Small intestine (tissue), 7 donors: ENCODE measurements around the gene CMC2. TPM values are rescaled to one million over a fixed set of nuclear protein-coding genes. Genes with fewer than 3 reads are reported as not detected.

Experiments used
- DNase-seq, 2 donors: peaks; one replicate each; pipeline versions ENCODE4 v3.0.0 to v3.0.0-alpha.2; 2013
- FAIRE-seq: peaks from 2 replicates; lab custom pipeline; 2012; peaks lifted over from hg19 to GRCh38; lab: Jason Lieb, UNC
- H3K27ac ChIP-seq, 3 donors: one replicate each; pipeline ENCODE4 v1.5.1; 2013; ENCODE audit warnings: low read length in 2 of 3, mild to moderate bottlenecking in 2 of 3, control low read depth in 1 of 3, inconsistent platforms in 1 of 3, low read depth in 1 of 3, moderate library complexity in 1 of 3
- H3K27me3 ChIP-seq, 3 donors: one replicate each; pipeline ENCODE4 v1.6.1; 2013; ENCODE audit warnings: low read length in 3 of 3, inconsistent platforms in 1 of 3; ENCODE audit not compliant: control insufficient read depth in 3 of 3, insufficient read depth in 3 of 3
- H3K36me3 ChIP-seq, 3 donors: one replicate each; pipeline ENCODE4 v1.6.1; 2013; ENCODE audit warnings: low read length in 3 of 3, inconsistent platforms in 1 of 3, low read depth in 1 of 3, mild to moderate bottlenecking in 1 of 3, moderate library complexity in 1 of 3; ENCODE audit not compliant: control insufficient read depth in 3 of 3, insufficient read depth in 2 of 3
- H3K4me1 ChIP-seq, 3 donors: one replicate each; pipeline ENCODE4 v1.6.1; 2013; ENCODE audit warnings: low read length in 2 of 3, inconsistent platforms in 1 of 3, low read depth in 1 of 3, mild to moderate bottlenecking in 1 of 3, moderate library complexity in 1 of 3; ENCODE audit not compliant: control insufficient read depth in 3 of 3, insufficient read depth in 2 of 3
- H3K4me3 ChIP-seq, 3 donors: one replicate each; pipeline ENCODE4 v1.5.1; 2013; ENCODE audit warnings: low read length in 3 of 3, control low read depth in 1 of 3, inconsistent platforms in 1 of 3, low read depth in 1 of 3, mild to moderate bottlenecking in 1 of 3, moderate library complexity in 1 of 3
- H3K9me3 ChIP-seq, 2 donors: one replicate each; pipeline ENCODE4 v1.6.1; 2013; ENCODE audit warnings: low read depth in 1 of 2, low read length in 1 of 2; ENCODE audit not compliant: control insufficient read depth in 2 of 2, insufficient read depth in 1 of 2
- WGBS, 3 donors: extraction: QIAGEN DNeasy Blood & Tissue Kit; methylation state at CpG; one replicate each; pipeline ENCODE4 v1.1.7; 2013; 5-methylcytosine and 5-hydroxymethylcytosine counted together
- polyA plus RNA-seq, 4 donors: library from polyadenylated mRNA; stranded (reverse) in 3 of 4; unstranded in 1 of 4; fragments of 200-250 nt in 3 of 4; fragments of 120-200 nt in 1 of 4; gene quantifications; one replicate each; pipeline versions ENCODE4 v1.2.1 to v1.2.3, GENCODE V29; 2013
- donor health status: healthy with polysubstance abuse.
- donor health status: control.
- donor health status: control.
- donor health status: Bipolar disorder and iron deficiency.
- donor health status: healthy.

CMC2 gene
- polyA plus RNA-seq, 4 donors: 50.0 to 140 (median 125) TPM

DNA sequence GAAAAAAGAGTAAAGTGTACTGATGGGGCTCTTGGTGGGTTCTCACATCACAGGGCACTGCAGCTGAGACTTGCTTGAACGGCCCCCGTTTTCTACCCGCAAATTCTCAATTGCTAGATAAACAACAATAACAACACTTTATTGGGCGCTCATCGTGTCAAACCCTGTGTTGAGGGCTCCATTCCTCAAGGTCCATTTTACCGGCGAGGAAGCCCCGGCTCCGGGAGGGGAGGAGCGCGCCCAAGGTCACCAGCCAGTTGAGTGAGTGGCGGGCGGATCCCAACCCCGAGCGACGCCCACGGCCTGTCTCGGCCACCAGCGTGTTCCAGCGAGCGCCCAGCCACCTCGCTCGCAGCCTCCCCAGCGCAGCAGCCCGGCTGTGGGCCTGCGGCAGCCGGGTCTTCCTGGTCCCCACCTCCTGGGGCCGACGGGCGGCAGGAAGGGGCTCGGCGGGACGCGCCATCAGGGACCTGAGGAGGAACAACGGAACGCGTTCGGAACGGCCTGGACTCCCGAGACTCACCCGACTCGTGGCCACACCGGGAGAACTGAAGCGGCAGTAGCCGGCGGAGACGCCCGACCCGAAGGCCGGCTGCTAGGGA lies 373 bp downstream of the CMC2 start:
- H3K36me3 ChIP-seq: no peaks in the 10 kb centered on the region
- peak overlapping the region; percentile 81 to 92 (median 91) for H3K4me3 ChIP-seq
- 0% methylated on average over 29 to 50 of the region's 50 CpGs for WGBS, 3 donors
- peaks cover 0 to 11% (median 4%) of the 10 kb centered on the region in 3 donors for H3K4me1 ChIP-seq
- no peaks in the 10 kb centered on the region for H3K9me3 ChIP-seq
- FAIRE-seq (no peak), DNase-seq (peak in 1 of 2 donors; percentile 78)
- H3K27ac ChIP-seq: peak overlapping the region; percentile 95 to 100 (median 97)
- no peaks in the 10 kb centered on the region for H3K27me3 ChIP-seq

GRCh38 chr16:81005610-81006161 lies 999 bp downstream of the CMC2 start:
- Histone ChIP-seq H3K27ac (peak overlapping the region; percentile 95 to 100 (median 97)), H3K4me3 (peak overlapping the region in 2 of 3 donors; percentile 81 to 92), H3K36me3 (no peaks in the 10 kb centered on the region), H3K27me3 (no peaks in the 10 kb centered on the region), H3K4me1 (peaks cover 0 to 11% (median 4%) of the 10 kb centered on the region in 3 donors), H3K9me3 (no peaks in the 10 kb centered on the region)
- WGBS, 3 donors: 5 to 22% (median 10%) methylated on average over 18 of the region's 18 CpGs
- peak; percentile 40 to 45 for DNase-seq
- no peak for FAIRE-seq

- peak overlapping the region in 2 of 3 donors; percentile 44 to 81 for H3K27ac ChIP-seq
- no peaks in the 10 kb centered on the region for H3K27me3 ChIP-seq
Measured at GRCh38 chr16:81004646-81005353, 1.9 kb downstream of the CMC2 start.

DNA sequence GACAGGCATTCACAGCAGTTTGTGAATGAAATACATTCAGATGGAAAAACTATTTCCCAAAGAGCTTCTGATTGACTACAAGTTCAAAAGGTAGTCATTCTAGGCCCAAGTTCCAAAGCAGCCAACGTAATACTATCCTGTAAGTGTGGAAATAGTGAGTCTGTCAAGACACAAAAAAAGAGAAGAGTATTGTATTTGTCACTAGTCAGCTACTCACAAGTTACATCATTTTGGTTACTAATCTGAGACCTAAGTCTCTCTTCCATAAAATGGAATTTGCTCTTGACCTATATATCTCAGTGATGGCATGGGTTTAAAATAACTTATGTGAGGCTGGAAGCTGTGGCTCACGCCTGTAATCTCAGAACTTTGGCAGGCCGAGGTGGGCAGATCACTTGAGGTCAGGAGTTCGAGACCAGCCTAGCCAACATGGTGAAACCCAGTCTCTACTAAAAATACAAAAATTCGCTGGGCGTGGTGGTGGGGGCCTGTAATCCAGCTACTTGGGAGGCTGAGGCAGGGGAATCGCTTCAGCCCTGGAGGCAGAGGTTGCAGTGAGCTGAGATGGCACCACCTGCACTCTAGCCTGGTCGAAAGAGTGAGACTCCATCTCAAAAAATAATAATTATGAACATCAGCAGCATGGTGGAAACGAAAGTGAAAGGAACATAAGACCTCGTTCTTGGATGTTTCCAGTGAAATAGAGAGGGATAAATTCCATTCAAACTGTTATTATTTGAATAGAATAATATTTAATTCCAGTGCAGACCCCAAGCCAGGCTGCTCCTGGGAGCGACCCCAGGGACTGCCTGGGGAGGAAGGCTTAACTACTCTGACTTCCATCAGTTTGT lies 2.9 kb downstream of the CMC2 start:
- Histone ChIP-seq H3K9me3 (no peaks in the 10 kb centered on the region), H3K27me3 (no peaks in the 10 kb centered on the region), H3K36me3 (no peaks in the 10 kb centered on the region), H3K4me1 (peaks cover 0 to 11% (median 4%) of the 10 kb centered on the region in 3 donors), H3K4me3 (peak overlapping the region in 1 of 3 donors; percentile 54), H3K27ac (peak overlapping the region in 2 of 3 donors; percentile 44 to 81)
- 33 to 56% (median 37%) methylated on average over 11 of the region's 11 CpGs for WGBS, 3 donors
- FAIRE-seq (no peak), DNase-seq (peak; percentile 21 to 39)

More at GRCh38 chr16:81004646-81005353, 1.9 kb downstream of the CMC2 start:
- WGBS, 3 donors: 14 to 39% (median 30%) methylated on average over 14 of the region's 14 CpGs
- peak; percentile 80 to 86 for DNase-seq
- H3K9me3 ChIP-seq: no peaks in the 10 kb centered on the region
- peaks cover 0 to 11% (median 4%) of the 10 kb centered on the region in 3 donors for H3K4me1 ChIP-seq
- no peak for FAIRE-seq
- H3K4me3 ChIP-seq: peak overlapping the region in 1 of 3 donors; percentile 81
- H3K36me3 ChIP-seq: no peaks in the 10 kb centered on the region

GRCh38 chr16:81003064-81003463 lies 3.6 kb downstream of the CMC2 start:
- H3K4me3 ChIP-seq: no peak overlapping the region
- 58 to 70% (median 66%) methylated on average over 4 of the region's 4 CpGs for WGBS, 3 donors
- no peaks in the 10 kb centered on the region for H3K9me3 ChIP-seq
- FAIRE-seq: no peak
- DNase-seq: no peak
- H3K4me1 ChIP-seq: peaks cover 0 to 14% (median 6%) of the 10 kb centered on the region in 3 donors
- H3K27me3 ChIP-seq: no peaks in the 10 kb centered on the region
- H3K36me3 ChIP-seq: no peaks in the 10 kb centered on the region
- no peak overlapping the region for H3K27ac ChIP-seq

- peaks cover 0 to 17% (median 9%) of the 10 kb centered on the region in 3 donors for H3K4me1 ChIP-seq
Measured at GRCh38 chr16:81001330-81001729, 5.4 kb downstream of the CMC2 start.

DNA sequence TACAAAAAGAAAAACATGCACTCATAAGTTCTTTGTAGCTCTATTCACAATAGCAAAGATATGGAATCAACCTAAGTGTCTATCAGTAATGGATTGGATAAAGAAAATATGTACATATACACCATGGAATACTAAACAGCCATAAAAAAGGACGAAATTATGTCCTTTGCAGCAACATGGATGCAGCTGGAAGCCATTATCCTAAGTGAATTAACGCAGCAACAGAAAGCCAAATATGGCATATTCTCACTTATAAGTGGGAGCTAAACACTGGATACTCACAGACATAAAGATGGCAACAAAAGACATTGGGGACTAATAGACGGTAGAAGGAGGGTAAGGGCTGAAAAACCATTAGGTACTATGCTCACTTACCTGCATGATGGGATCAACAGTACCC lies 5.8 kb downstream of the CMC2 start:
- H3K4me3 ChIP-seq: no peak overlapping the region
- H3K27ac ChIP-seq: no peak overlapping the region
- H3K36me3 ChIP-seq: no peaks in the 10 kb centered on the region
- H3K27me3 ChIP-seq: no peaks in the 10 kb centered on the region
- FAIRE-seq (no peak), DNase-seq (no peak)
- 95 to 97% (median 95%) methylated on average over 3 of the region's 3 CpGs for WGBS, 3 donors
- H3K4me1 ChIP-seq: peaks cover 0 to 17% (median 9%) of the 10 kb centered on the region in 3 donors
- H3K9me3 ChIP-seq: no peaks in the 10 kb centered on the region

More at GRCh38 chr16:81001330-81001729, 5.4 kb downstream of the CMC2 start:
- FAIRE-seq: no peak
- no peaks in the 10 kb centered on the region for H3K27me3 ChIP-seq
- no peaks in the 10 kb centered on the region for H3K36me3 ChIP-seq
- H3K9me3 ChIP-seq: no peaks in the 10 kb centered on the region
- DNase-seq: peak in 1 of 2 donors; percentile 33
- H3K27ac ChIP-seq: no peak overlapping the region
- H3K4me3 ChIP-seq: no peak overlapping the region
- WGBS, 3 donors: 42 to 60% (median 45%) methylated on average over 5 of the region's 5 CpGs
